Fibroblast of mammary gland (primary cell): ENCODE data around the gene SSU72.

Source experiments
- DNase-seq: peaks from one replicate; pipeline ENCODE4 v3.0.0-alpha.2; 2010; ENCODE audit warnings: low read depth
- H3K4me3 ChIP-seq: 2 replicates; pipeline ENCODE4 v1.5.1; 2011; ENCODE audit warnings: low read depth, mild to moderate bottlenecking, low read length, moderate library complexity; ENCODE audit not compliant: control insufficient read depth
- TF ChIP-seq, protein P1 (sequence below): conservative IDR thresholded peaks from 2 replicates; pipeline ENCODE4 v1.5.1; 2011; ENCODE audit warnings: low read depth, low read length, inconsistent platforms; ENCODE audit not compliant: control insufficient read depth, insufficient read depth

The SSU72 gene

DNA sequence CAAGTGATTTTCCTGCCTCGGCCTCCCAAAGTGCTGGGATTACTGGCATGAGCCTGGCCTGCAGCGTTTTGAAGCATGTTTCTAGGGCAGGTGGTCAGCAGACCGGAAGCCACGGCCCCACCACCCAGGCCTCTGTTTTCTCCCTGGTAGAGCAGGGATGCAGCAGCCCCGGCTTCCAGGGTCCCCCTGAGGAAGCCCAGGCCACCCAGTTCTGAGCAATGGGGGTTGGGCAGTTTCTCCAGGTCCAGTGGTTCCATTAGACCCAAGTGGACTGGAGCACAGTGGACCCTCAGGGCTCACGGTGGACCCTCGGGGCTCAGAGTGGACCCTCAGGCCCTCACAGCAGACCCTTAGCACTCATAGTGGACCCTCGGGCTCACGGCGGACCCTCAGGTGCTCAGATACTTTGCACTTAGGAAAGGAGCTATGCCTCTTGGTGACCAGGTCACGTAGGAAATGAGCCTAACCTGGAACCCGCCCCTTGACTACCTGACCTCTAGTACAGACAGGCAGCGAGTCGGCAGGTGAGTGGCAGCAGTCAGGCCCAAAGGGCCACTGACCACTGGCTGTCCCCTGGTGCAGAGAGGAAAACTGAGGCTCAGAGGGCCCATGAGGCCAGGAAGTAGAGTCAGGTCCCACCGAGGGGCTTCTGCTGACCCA, 29.8 kb upstream of the SSU72 start:
- DNase-seq: no peak
- H3K4me3 ChIP-seq: no peak overlapping the region
- TF ChIP-seq, protein P1, sequence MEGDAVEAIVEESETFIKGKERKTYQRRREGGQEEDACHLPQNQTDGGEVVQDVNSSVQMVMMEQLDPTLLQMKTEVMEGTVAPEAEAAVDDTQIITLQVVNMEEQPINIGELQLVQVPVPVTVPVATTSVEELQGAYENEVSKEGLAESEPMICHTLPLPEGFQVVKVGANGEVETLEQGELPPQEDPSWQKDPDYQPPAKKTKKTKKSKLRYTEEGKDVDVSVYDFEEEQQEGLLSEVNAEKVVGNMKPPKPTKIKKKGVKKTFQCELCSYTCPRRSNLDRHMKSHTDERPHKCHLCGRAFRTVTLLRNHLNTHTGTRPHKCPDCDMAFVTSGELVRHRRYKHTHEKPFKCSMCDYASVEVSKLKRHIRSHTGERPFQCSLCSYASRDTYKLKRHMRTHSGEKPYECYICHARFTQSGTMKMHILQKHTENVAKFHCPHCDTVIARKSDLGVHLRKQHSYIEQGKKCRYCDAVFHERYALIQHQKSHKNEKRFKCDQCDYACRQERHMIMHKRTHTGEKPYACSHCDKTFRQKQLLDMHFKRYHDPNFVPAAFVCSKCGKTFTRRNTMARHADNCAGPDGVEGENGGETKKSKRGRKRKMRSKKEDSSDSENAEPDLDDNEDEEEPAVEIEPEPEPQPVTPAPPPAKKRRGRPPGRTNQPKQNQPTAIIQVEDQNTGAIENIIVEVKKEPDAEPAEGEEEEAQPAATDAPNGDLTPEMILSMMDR: no peak

DNA sequence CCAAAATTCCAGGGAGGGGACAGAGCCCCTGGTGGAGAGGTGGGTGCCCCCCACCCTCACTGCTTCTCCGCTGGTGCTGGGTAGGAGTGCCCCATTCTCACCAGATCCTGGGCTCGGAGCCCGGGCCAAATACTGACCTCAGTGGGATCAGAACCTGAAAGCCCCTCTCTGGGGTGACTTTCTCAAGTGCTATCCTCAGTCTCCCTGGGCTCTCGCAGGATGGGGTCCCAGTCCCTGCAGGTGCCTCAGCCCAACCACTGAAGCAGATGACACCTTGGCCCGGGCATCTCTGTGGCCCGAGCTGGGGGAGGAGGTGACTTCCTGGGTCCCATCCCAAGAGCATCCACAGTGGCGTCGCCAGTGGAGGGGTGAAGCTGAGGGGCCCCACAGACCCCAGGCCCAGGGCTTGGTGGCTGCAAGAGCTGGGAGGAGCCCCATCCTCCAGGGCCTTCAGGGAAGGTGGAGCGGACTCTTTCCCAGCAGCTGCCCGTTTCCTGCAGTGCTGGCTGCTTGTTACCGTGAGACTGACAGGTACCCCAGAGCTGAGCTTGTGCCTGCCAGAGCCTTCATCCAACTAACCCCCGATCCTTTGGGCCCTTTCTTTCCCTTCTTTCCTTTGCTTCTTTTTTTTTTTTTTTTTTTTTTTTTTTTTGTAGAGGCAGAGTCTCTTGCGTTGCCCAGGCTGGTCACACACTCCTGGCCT, 29.2 kb upstream of the SSU72 start:
- TF ChIP-seq, protein P1: no peak
- no peak for DNase-seq
- H3K4me3 ChIP-seq: no peak overlapping the region

DNA sequence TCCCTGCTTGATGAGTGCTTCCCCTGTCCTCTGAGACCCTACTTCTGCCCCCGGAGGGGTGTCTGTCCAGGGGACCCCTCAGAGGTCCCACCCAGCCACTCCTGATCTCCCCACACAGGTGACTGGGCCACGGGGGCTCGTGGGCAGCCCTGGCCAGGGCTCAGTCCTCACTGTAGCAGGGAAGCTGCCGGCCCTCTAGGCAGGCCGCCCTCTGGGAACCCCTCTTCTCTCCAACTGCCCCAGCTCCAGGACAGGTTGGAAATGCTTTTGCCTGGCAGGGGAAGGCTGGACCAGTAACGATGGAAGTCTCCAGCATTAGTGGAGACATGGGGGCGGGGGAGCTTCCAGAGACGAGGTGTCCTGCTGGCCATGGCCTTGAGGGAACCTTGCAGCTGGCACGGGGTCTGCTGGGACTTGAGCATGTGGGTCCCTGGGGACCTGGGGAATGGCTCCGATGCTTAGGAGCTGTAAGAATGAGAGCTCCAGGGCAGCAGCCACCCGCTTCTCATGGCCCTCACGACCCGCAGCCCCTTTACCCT, 28.4 kb upstream of the SSU72 start:
- DNase-seq: no peak
- H3K4me3 ChIP-seq: no peak overlapping the region
- TF ChIP-seq, protein P1: no peak

DNA sequence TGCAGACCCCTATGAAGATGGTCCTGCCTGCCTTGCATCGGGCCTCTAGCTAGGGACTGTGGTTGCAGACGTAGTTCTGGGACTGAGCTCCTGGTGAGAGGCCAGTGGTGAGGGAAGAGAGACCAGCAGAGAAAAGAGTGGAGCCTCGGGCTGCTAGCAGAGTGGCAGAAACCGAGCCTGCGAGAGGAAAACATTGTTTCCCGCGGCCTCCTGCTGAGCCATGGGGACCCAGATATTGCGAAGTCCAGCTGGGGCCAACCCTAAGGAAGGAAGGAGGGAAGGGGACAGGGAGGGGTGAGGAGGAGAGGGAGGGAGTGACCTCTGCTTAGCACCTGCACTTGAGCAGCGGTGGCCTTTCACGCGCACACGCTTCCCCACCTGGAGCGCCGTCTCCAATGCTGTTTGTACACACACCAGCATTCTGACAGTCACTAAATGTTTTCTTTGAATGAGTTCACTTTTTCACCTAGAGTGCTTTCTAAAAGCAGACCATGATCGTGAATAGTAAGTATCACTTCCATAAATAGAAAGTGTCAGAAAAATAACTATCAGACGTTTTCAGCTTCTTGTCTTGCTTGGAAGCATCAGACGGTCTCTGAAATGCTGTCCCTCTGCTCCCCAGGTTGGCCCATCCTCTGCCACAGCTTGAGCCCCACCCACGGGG, 27.8 kb upstream of the SSU72 start:
- H3K4me3 ChIP-seq: no peak overlapping the region
- no peak for DNase-seq
- TF ChIP-seq, protein P1: no peak

DNA sequence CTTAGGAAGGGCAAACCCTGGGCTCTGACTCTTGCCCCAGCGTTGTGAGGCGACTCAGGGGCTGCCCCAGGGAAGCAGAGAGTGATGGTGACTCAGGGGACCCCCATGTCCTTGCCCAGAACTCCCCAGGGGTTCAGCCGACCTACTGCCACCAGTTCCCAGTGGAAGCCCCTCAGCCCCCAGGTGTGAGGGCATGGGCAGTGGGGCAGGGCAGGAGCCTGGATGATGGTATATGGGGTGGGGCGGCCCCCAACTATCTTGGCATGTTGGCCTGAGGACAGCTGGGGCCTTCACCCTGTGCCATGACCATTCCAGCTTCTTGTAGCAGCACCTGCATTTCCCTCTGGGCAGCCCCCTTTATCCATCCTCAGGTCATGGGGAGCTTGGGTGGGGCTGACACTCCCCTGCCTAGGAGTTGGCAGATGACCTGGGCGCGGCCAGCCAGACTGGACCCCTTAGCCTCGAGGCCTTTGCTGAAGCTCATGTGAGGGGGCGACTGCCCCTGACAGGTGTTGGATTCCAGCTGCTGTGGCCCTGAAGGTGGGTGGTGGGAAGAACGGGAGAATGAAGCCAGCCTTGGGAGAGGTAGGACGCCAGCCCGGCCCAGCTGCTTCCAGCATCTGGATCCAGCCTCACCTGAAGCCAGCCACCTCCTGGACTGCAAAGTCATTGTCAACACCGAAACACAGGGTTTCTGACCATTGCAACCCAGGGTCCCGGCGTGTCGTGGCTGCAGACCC, 27.1 kb upstream of the SSU72 start:
- H3K4me3 ChIP-seq: no peak overlapping the region
- TF ChIP-seq, protein P1: no peak
- DNase-seq: no peak

DNA sequence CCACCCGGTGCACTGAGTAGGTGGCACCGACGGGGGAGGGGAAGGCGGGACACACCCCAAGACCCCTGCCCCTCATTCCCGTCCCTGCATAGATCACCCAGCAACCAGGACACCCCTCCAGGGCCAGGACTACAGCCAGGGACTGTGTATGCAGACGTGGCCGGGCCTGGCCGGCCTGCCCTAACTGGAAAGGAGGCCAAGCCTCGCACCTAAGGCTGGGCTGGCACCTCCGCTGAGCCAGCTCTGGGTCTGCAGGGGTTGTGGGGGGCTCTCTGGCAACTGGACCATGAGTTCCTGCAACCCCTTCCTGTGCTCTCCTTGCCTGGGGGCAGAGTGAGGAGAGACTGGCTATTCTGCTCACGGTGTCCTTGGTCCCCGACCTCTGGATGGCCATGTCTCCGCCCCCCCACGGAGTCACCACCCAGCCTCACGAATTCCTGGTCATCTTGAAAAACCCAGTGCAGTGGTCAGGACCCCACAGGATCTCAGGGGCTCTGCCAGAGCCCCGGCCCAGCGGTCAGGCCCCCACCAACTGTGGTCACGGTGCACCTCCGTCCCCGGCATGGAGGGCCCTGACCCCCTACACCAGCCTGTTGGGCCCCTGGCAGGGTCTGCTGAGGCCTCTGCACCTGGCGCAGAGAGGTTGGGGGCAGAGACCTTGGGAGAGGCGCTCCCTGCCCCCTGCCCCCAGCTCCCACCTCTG, 26.3 kb upstream of the SSU72 start:
- DNase-seq: no peak
- TF ChIP-seq, protein P1: no peak
- H3K4me3 ChIP-seq: no peak overlapping the region
